Liver (tissue), 9 donors: Measurements from ENCODE around the gene UQCR11. TPM values are rescaled to one million over a fixed set of nuclear protein-coding genes. Genes with fewer than 3 reads are reported as not detected.

Experiments
- DNase-seq: peaks from one replicate; pipeline ENCODE4 v3.0.0-alpha.2; 2017; ENCODE audit warnings: low spot score
- H3K27ac ChIP-seq, 2 donors: one replicate each; pipeline ENCODE4 v1.7.0; 2013; ENCODE audit warnings: inconsistent platforms in 2 of 2, low read length in 2 of 2, control low read depth in 1 of 2, low read depth in 1 of 2, mild to moderate bottlenecking in 1 of 2
- H3K27me3 ChIP-seq, 4 donors: one replicate each; pipeline versions ENCODE4 v1.6.1 to v1.7.0; 2013; ENCODE audit warnings: low read length in 3 of 4, inconsistent platforms in 1 of 4, mild to moderate bottlenecking in 1 of 4, moderate library complexity in 1 of 4; ENCODE audit not compliant: control insufficient read depth in 4 of 4, insufficient read depth in 4 of 4
- H3K36me3 ChIP-seq, 4 donors: one replicate each; pipeline versions ENCODE4 v1.6.1 to v1.7.0; 2013; ENCODE audit warnings: low read length in 3 of 4, mild to moderate bottlenecking in 3 of 4, low read depth in 1 of 4, moderate library complexity in 1 of 4; ENCODE audit not compliant: control insufficient read depth in 4 of 4, insufficient read depth in 3 of 4
- H3K4me1 ChIP-seq, 4 donors: one replicate each; pipeline versions ENCODE4 v1.6.1 to v1.7.0; 2013; ENCODE audit warnings: low read length in 3 of 4, mild to moderate bottlenecking in 3 of 4, moderate library complexity in 1 of 4; ENCODE audit not compliant: control insufficient read depth in 4 of 4, insufficient read depth in 4 of 4
- H3K4me3 ChIP-seq, 3 donors: one replicate each; pipeline versions ENCODE4 v1.6.1 to v1.7.0; 2013; ENCODE audit warnings: low read length in 3 of 3, control low read depth in 1 of 3, low read depth in 1 of 3, mild to moderate bottlenecking in 1 of 3
- H3K9ac ChIP-seq, 2 donors: one replicate each; pipeline ENCODE4 v1.7.0; 2013; ENCODE audit warnings: low read length in 2 of 2, mild to moderate bottlenecking in 2 of 2, moderate library complexity in 2 of 2, control low read depth in 1 of 2, low read depth in 1 of 2
- H3K9me3 ChIP-seq, 4 donors: one replicate each; pipeline versions ENCODE4 v1.6.1 to v1.7.0; 2013; ENCODE audit warnings: low read length in 3 of 4; ENCODE audit not compliant: control insufficient read depth in 4 of 4
- ATF3 ChIP-seq: IDR thresholded peaks from 2 replicates; pipeline ENCODE4 v1.6.1; 2016; ENCODE audit warnings: antibody characterized with exemption
- EGR1 ChIP-seq, 2 donors: IDR thresholded peaks; 2 replicates each; pipeline ENCODE4 v1.6.1; 2016 to 2018; ENCODE audit warnings: antibody characterized with exemption in 2 of 2, low read depth in 2 of 2
- FOXA1 ChIP-seq: IDR thresholded peaks from 2 replicates; pipeline ENCODE4 v1.6.1; 2016; ENCODE audit warnings: antibody characterized with exemption
- FOXA2 ChIP-seq: IDR thresholded peaks from 2 replicates; pipeline ENCODE4 v1.6.1; 2016; ENCODE audit warnings: antibody characterized with exemption
- GABPA ChIP-seq, 2 donors: IDR thresholded peaks in 1 of 2; conservative IDR thresholded peaks in 1 of 2; 2 replicates each; pipeline ENCODE4 v1.6.1; 2016; ENCODE audit warnings: antibody characterized with exemption in 2 of 2, mild to moderate bottlenecking in 1 of 2, moderate library complexity in 1 of 2
- HNF4A ChIP-seq, 2 donors: conservative IDR thresholded peaks; 2 replicates each; pipeline ENCODE4 v1.6.1; 2016; ENCODE audit warnings: antibody characterized with exemption in 2 of 2, mild to moderate bottlenecking in 2 of 2
- HNF4G ChIP-seq: IDR thresholded peaks from 2 replicates; pipeline ENCODE4 v1.6.1; 2016; ENCODE audit warnings: antibody characterized with exemption
- JUND ChIP-seq, 2 donors: IDR thresholded peaks; 2 replicates each; pipeline ENCODE4 v1.6.1; 2016; ENCODE audit warnings: antibody characterized with exemption in 2 of 2
- NR2F2 ChIP-seq: IDR thresholded peaks from 2 replicates; pipeline ENCODE4 v1.6.1; 2016; ENCODE audit warnings: antibody characterized with exemption
- RAD21 ChIP-seq, 2 donors: IDR thresholded peaks; 2 replicates each; pipeline ENCODE4 v1.6.1; 2016; ENCODE audit warnings: antibody characterized with exemption in 2 of 2, mild to moderate bottlenecking in 2 of 2
- RXRA ChIP-seq, 2 donors: IDR thresholded peaks; 2 replicates each; pipeline ENCODE4 v1.6.1; 2017 to 2018; ENCODE audit warnings: antibody characterized with exemption in 2 of 2, mild to moderate bottlenecking in 1 of 2
- SP1 ChIP-seq: IDR thresholded peaks from 2 replicates; pipeline ENCODE4 v1.6.1; 2018; ENCODE audit warnings: antibody characterized with exemption, mild to moderate bottlenecking
- TAF1 ChIP-seq: conservative IDR thresholded peaks from 2 replicates; pipeline ENCODE4 v1.6.1; 2016; ENCODE audit warnings: antibody characterized with exemption, mild to moderate bottlenecking
- YY1 ChIP-seq: IDR thresholded peaks from 2 replicates; pipeline ENCODE4 v1.6.1; 2016; ENCODE audit warnings: antibody characterized with exemption, mild to moderate bottlenecking
- ZBTB33 ChIP-seq: IDR thresholded peaks from 2 replicates; pipeline ENCODE4 v1.6.1; 2016; ENCODE audit warnings: antibody characterized with exemption
- WGBS: extraction: QIAGEN DNeasy Blood & Tissue Kit; methylation state at CpG from one replicate; pipeline ENCODE4 v1.1.7; 2013; 5-methylcytosine and 5-hydroxymethylcytosine counted together
- polyA plus RNA-seq, 2 donors: library from polyadenylated mRNA; stranded (reverse) in 1 of 2; unstranded in 1 of 2; fragments of 200-250 nt in 1 of 2; fragments of >200 nt in 1 of 2; fragmentation: Nextera tagmentation in 1 of 2; extraction: Ambion mirVana in 1 of 2; gene quantifications; one replicate each; pipeline versions ENCODE4 v1.2.1 to v1.2.3, GENCODE V29; 2013 to 2015
- total RNA-seq, 2 donors: library from RNA; depleted of rRNA; stranded (reverse); fragments of >200 nt; gene quantifications; one replicate each; pipeline ENCODE4 v1.2.3, GENCODE V29; 2014
- TF ChIP-seq, protein P1 (sequence below): fragments of 150-350 bp; IDR thresholded peaks from 2 replicates; pipeline ENCODE4 v1.5.1; 2017; ENCODE audit warnings: improper control_type of control experiment, low read depth, low read length; ENCODE audit not compliant: missing input control
- TF ChIP-seq, protein P2 (sequence below): IDR thresholded peaks from 2 replicates; pipeline ENCODE4 v1.6.1; 2016; ENCODE audit warnings: antibody characterized with exemption
- TF ChIP-seq, protein P3 (sequence below): IDR thresholded peaks from 2 replicates; pipeline ENCODE4 v1.6.1; 2016; ENCODE audit warnings: antibody characterized with exemption, mild to moderate bottlenecking
- donor health status: healthy.
- donor health status: healthy.
- donor health status: healthy.
- donor health status: healthy.
- donor health status: healthy.

UQCR11 gene
- total and polyA plus RNA-seq, 4 donors, result 23.8 to 862 (median 82.3) TPM

GRCh38 chr19:1575323-1576241 is 29.7 kb downstream of the UQCR11 start:
- Histone ChIP-seq H3K9ac (no peak overlapping the region), H3K9me3 (no peaks in the 10 kb centered on the region), H3K4me1 (no peaks in the 10 kb centered on the region), H3K27ac (no peak overlapping the region), H3K4me3 (no peak overlapping the region), H3K36me3 (peaks cover 0 to 24% (median 6%) of the 10 kb centered on the region in 4 donors), H3K27me3 (no peaks in the 10 kb centered on the region)
- no peak for DNase-seq
- TF ChIP-seq, protein P1, sequence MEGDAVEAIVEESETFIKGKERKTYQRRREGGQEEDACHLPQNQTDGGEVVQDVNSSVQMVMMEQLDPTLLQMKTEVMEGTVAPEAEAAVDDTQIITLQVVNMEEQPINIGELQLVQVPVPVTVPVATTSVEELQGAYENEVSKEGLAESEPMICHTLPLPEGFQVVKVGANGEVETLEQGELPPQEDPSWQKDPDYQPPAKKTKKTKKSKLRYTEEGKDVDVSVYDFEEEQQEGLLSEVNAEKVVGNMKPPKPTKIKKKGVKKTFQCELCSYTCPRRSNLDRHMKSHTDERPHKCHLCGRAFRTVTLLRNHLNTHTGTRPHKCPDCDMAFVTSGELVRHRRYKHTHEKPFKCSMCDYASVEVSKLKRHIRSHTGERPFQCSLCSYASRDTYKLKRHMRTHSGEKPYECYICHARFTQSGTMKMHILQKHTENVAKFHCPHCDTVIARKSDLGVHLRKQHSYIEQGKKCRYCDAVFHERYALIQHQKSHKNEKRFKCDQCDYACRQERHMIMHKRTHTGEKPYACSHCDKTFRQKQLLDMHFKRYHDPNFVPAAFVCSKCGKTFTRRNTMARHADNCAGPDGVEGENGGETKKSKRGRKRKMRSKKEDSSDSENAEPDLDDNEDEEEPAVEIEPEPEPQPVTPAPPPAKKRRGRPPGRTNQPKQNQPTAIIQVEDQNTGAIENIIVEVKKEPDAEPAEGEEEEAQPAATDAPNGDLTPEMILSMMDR, result no peak
- TF ChIP-seq FOXA2, result no peak
- TF ChIP-seq SP1, result no peak
- no peak for TF ChIP-seq RAD21 (IDR thresholded peaks at IDR 0.05)
- TF ChIP-seq RXRA (IDR thresholded peaks at IDR 0.05), result no peak
- TF ChIP-seq NR2F2, result no peak
- no peak for TF ChIP-seq FOXA1
- TF ChIP-seq HNF4A (conservative IDR thresholded peaks at IDR 0.05), result no peak
- TF ChIP-seq GABPA (IDR thresholded peaks at IDR 0.05 in 1 of 2, conservative IDR thresholded peaks at IDR 0.05 in 1 of 2), result no peak
- TF ChIP-seq, protein P2, sequence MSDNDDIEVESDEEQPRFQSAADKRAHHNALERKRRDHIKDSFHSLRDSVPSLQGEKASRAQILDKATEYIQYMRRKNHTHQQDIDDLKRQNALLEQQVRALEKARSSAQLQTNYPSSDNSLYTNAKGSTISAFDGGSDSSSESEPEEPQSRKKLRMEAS, result no peak
- no peak for TF ChIP-seq EGR1 (IDR thresholded peaks at IDR 0.05; ENCODE audit: low read depth in 2 of 2)
- no peak for TF ChIP-seq ZBTB33
- no peak for TF ChIP-seq ATF3
- TF ChIP-seq, protein P3, sequence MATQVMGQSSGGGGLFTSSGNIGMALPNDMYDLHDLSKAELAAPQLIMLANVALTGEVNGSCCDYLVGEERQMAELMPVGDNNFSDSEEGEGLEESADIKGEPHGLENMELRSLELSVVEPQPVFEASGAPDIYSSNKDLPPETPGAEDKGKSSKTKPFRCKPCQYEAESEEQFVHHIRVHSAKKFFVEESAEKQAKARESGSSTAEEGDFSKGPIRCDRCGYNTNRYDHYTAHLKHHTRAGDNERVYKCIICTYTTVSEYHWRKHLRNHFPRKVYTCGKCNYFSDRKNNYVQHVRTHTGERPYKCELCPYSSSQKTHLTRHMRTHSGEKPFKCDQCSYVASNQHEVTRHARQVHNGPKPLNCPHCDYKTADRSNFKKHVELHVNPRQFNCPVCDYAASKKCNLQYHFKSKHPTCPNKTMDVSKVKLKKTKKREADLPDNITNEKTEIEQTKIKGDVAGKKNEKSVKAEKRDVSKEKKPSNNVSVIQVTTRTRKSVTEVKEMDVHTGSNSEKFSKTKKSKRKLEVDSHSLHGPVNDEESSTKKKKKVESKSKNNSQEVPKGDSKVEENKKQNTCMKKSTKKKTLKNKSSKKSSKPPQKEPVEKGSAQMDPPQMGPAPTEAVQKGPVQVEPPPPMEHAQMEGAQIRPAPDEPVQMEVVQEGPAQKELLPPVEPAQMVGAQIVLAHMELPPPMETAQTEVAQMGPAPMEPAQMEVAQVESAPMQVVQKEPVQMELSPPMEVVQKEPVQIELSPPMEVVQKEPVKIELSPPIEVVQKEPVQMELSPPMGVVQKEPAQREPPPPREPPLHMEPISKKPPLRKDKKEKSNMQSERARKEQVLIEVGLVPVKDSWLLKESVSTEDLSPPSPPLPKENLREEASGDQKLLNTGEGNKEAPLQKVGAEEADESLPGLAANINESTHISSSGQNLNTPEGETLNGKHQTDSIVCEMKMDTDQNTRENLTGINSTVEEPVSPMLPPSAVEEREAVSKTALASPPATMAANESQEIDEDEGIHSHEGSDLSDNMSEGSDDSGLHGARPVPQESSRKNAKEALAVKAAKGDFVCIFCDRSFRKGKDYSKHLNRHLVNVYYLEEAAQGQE, result no peak
- no peak for TF ChIP-seq YY1
- no peak for TF ChIP-seq TAF1
- no peak for TF ChIP-seq JUND (IDR thresholded peaks at IDR 0.05)
- TF ChIP-seq HNF4G, result no peak
- 92% methylated on average over 22 of the region's 22 CpGs for WGBS
